HG03097 (cell line): ENCODE results near the gene TPPP2.

Source experiments
- ATAC-seq: cut with Tn5 transposase; IDR thresholded peaks from one replicate; pipeline ENCODE4 v1.9.1; 2021; ENCODE audit not compliant: unreplicated experiment, low FRiP score

Gene TPPP2

DNA sequence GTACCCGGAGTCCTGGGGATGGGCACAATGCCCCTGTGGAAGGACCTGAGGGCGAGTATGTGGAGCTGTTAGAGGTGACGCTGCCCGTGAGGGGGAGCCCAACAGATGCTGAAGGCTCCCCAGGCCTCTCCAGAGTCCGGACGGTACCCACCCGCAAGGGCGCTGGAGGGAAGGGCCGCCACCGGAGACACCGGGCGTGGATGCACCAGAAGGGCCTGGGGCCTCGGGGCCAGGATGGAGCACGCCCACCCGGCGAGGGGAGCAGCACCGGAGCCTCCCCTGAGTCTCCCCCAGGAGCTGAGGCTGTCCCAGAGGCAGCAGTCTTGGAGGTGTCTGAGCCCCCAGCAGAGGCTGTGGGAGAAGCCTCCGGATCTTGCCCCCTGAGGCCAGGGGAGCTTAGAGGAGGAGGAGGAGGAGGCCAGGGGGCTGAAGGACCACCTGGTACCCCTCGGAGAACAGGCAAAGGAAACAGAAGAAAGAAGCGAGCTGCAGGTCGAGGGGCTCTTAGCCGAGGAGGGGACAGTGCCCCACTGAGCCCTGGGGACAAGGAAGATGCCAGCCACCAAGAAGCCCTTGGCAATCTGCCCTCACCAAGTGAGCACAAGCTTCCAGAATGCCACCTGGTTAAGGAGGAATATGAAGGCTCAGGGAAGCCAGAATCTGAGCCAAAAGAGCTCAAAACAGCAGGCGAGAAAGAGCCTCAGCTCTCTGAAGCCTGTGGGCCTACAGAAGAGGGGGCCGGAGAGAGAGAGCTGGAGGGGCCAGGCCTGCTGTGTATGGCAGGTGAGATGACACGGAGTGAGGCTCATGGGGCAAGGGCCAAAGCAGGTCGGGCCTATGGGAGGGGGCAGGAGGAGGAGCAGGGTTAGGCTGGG, 44.6 kb downstream of the TPPP2 start:
- ATAC-seq: no peak

- ATAC-seq: no peak
Observed at GRCh38 chr14:21075719-21076437, 45.9 kb downstream of the TPPP2 start.

- ATAC-seq: no peak
Observed at GRCh38 chr14:21077672-21078071, 47.7 kb downstream of the TPPP2 start.

GRCh38 chr14:21078287-21078686, 48.3 kb downstream of the TPPP2 start:
- no peak for ATAC-seq

DNA sequence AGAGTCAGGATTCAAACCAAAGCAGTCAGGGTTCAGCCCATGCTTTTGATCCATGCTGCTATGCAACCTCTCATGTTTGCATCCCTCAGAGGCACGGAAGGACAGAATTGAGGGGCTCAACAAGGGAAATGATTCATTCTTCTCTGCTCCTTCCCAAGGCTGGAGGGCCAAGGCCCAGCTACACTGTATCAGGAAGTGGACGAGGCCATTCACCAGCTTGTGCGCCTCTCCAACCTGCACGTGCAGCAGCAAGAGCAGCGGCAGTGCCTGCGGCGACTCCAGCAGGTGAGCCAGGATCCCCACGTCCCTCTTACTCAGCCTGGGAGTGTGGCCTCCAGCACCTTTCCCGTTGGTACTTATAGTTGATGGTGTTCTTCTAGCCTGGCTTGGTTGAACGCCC, 48.7 kb downstream of the TPPP2 start:
- ATAC-seq: no peak

DNA sequence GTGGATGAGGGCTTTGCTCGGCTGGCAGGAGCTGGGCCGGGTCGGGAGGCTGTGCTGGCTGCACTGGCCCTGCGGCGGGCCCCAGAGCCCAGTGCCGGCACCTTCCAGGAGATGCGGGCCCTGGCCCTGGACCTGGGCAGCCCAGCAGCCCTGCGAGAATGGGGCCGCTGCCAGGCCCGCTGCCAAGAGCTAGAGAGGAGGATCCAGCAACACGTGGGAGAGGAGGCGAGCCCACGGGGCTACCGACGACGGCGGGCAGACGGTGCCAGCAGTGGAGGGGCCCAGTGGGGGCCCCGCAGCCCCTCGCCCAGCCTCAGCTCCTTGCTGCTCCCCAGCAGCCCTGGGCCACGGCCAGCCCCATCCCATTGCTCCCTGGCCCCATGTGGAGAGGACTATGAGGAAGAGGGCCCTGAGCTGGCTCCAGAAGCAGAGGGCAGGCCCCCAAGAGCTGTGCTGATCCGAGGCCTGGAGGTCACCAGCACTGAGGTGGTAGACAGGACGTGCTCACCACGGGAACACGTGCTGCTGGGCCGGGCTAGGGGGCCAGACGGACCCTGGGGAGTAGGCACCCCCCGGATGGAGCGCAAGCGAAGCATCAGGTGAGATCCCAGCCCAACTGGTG, 51.6 kb downstream of the TPPP2 start:
- ATAC-seq: no peak
